Ovary (tissue), 3 donors: ENCODE results near the gene DMXL2.

Experiments used
- CTCF ChIP-seq, 3 donors: fragments of 450-650 bp in 2 of 3; fragments of 200-600 bp in 1 of 3; IDR thresholded peaks; one replicate each; pipeline versions ENCODE4 v1.5.1 to v1.8.0; 2016 to 2022; ENCODE audit warnings: antibody characterized with exemption in 3 of 3, mild to moderate bottlenecking in 1 of 3
- EP300 ChIP-seq: sonication (generic); formaldehyde crosslinking; IDR thresholded peaks from one replicate; pipeline ENCODE4 v1.6.1; 2017; ENCODE audit warnings: antibody characterized with exemption
- POLR2A ChIP-seq: fragments of 450-650 bp; IDR thresholded peaks from one replicate; pipeline ENCODE4 v1.6.1; 2017; ENCODE audit warnings: antibody characterized with exemption, mild to moderate bottlenecking, moderate library complexity
- donor health status: DM: no; HTN: no; CAD: no.

GRCh38 chr15:51588966-51589365, 33.6 kb downstream of the DMXL2 start:
- TF ChIP-seq CTCF (IDR thresholded peaks at IDR 0.05) (no peak), EP300 (no peak), POLR2A (no peak)
